WTC11 (cell line): ENCODE data around the gene PPP2R2C. TPM values are rescaled to one million over a fixed set of nuclear protein-coding genes. Genes with fewer than 3 reads are reported as not detected.

Experiments used
- ATAC-seq: fragments of 200-7000 bp; cut with Tn5 transposase; 2 replicates; pipeline ENCODE4 v1.10.0; 2021; ENCODE audit warnings: mild to moderate bottlenecking, moderate library complexity
- CTCF ChIA-PET: fragments of 300-600 bp; sonication (Branson Sonifier 250); formaldehyde crosslinking; loops from one replicate; lab custom pipeline; 2021; ENCODE audit warnings: antibody characterized with exemption; lab: Charles Lee
- POLR2A ChIA-PET: fragments of 350-600 bp; sonication (Branson Sonifier 250); formaldehyde crosslinking; loops from one replicate; lab custom pipeline; 2021; ENCODE audit warnings: antibody characterized with exemption; lab: Charles Lee
- DNase-seq: peaks from one replicate; pipeline ENCODE4 v3.0.0; 2021; ENCODE audit warnings: low spot score
- H3K27ac Mint-ChIP-seq: 2 replicates; pipeline ENCODE4 v1.8.0; 2021; ENCODE audit warnings: mixed read lengths
- H3K27me3 Mint-ChIP-seq: 2 replicates; pipeline ENCODE4 v1.8.0; 2021; ENCODE audit warnings: low read depth, mild to moderate bottlenecking, moderate library complexity, mixed read lengths
- H3K36me3 Mint-ChIP-seq: 2 replicates; pipeline ENCODE4 v1.8.0; 2021; ENCODE audit warnings: mixed read lengths
- H3K4me1 Mint-ChIP-seq: 2 replicates; pipeline ENCODE4 v1.8.0; 2022; ENCODE audit warnings: mixed read lengths
- H3K4me3 Mint-ChIP-seq: 2 replicates; pipeline ENCODE4 v1.8.0; 2021; ENCODE audit warnings: mild to moderate bottlenecking, moderate library complexity, mixed read lengths
- H3K9me3 Mint-ChIP-seq: 2 replicates; pipeline ENCODE4 v1.8.0; 2021; ENCODE audit warnings: mixed read lengths
- AR ChIP-seq: fragments of 250-450 bp; sonication (Bioruptor Pico); IDR thresholded peaks from 2 replicates; pipeline ENCODE4 v1.9.0; 2021; ENCODE audit warnings: mild to moderate bottlenecking
- ARID4B ChIP-seq: sonication (generic); formaldehyde crosslinking; IDR thresholded peaks from 2 replicates; pipeline ENCODE4 v1.8.0; 2023; ENCODE audit warnings: missing genetic modification reagents, mild to moderate bottlenecking, borderline replicate concordance
- CBFB ChIP-seq: sonication (generic); formaldehyde crosslinking; IDR thresholded peaks from 2 replicates; pipeline ENCODE4 v1.8.1; 2022; ENCODE audit warnings: mild to moderate bottlenecking, low read depth, missing genetic modification reagents
- CREM ChIP-seq: sonication (generic); formaldehyde crosslinking; IDR thresholded peaks from 2 replicates; pipeline ENCODE4 v1.8.1; 2022; ENCODE audit warnings: mild to moderate bottlenecking, missing genetic modification reagents, moderate library complexity
- E2F1 ChIP-seq: sonication (generic); formaldehyde crosslinking; IDR thresholded peaks from 2 replicates; pipeline ENCODE4 v1.8.0; 2022; ENCODE audit warnings: mild to moderate bottlenecking, missing genetic modification reagents
- ERG ChIP-seq: fragments of 250-450 bp; sonication (Bioruptor Pico); IDR thresholded peaks from 2 replicates; pipeline ENCODE4 v1.8.0; 2021; ENCODE audit warnings: mild to moderate bottlenecking
- ETV6 ChIP-seq: sonication (generic); formaldehyde crosslinking; IDR thresholded peaks from 2 replicates; pipeline ENCODE4 v1.8.1; 2022; ENCODE audit warnings: mild to moderate bottlenecking, missing genetic modification reagents
- FOXJ3 ChIP-seq: sonication (generic); formaldehyde crosslinking; IDR thresholded peaks from 2 replicates; pipeline ENCODE4 v1.9.0; 2021; ENCODE audit warnings: missing genetic modification reagents, mild to moderate bottlenecking, borderline replicate concordance
- FOXP1 ChIP-seq: sonication (generic); formaldehyde crosslinking; IDR thresholded peaks from 2 replicates; pipeline ENCODE4 v1.8.0; 2022; ENCODE audit warnings: missing genetic modification reagents, mild to moderate bottlenecking, moderate library complexity, borderline replicate concordance
- GTF2I ChIP-seq: fragments of 250-450 bp; sonication (Bioruptor Pico); conservative IDR thresholded peaks from 2 replicates; pipeline ENCODE4 v1.4.0; 2021; ENCODE audit warnings: mild to moderate bottlenecking
- HMGXB4 ChIP-seq: sonication (generic); formaldehyde crosslinking; IDR thresholded peaks from 2 replicates; pipeline ENCODE4 v1.8.1; 2023; ENCODE audit warnings: mild to moderate bottlenecking, moderate library complexity, missing genetic modification reagents
- JAZF1 ChIP-seq: fragments of 250-450 bp; sonication (Bioruptor Pico); IDR thresholded peaks from 2 replicates; pipeline ENCODE4 v1.9.0; 2021; ENCODE audit warnings: moderate library complexity, mild to moderate bottlenecking, inconsistent platforms
- NFYB ChIP-seq: sonication (generic); formaldehyde crosslinking; conservative IDR thresholded peaks from 2 replicates; pipeline ENCODE4 v1.8.0; 2022; ENCODE audit warnings: low read depth, missing genetic modification reagents
- ZNF219 ChIP-seq: sonication (generic); formaldehyde crosslinking; IDR thresholded peaks from 2 replicates; pipeline ENCODE4 v1.8.0; 2023; ENCODE audit warnings: missing genetic modification reagents, mild to moderate bottlenecking, borderline replicate concordance
- ZNF263 ChIP-seq: sonication (generic); formaldehyde crosslinking; IDR thresholded peaks from 2 replicates; pipeline ENCODE4 v1.8.1; 2022; ENCODE audit warnings: low read depth, mild to moderate bottlenecking, moderate library complexity, missing genetic modification reagents
- ZSCAN18 ChIP-seq: fragments of 250-450 bp; sonication (Bioruptor Pico); IDR thresholded peaks from 2 replicates; pipeline ENCODE4 v2.1.2; 2022; ENCODE audit warnings: mild to moderate bottlenecking, moderate library complexity
- total RNA-seq: library from RNA; stranded (reverse); gene quantifications from 3 replicates; pipeline ENCODE4 v1.2.3, GENCODE V29; 2021
- TF ChIP-seq, protein P1 (sequence below): sonication (generic); formaldehyde crosslinking; IDR thresholded peaks from 2 replicates; pipeline ENCODE4 v1.8.1; 2023; ENCODE audit warnings: mild to moderate bottlenecking, missing genetic modification reagents, moderate library complexity
- TF ChIP-seq, protein P2 (sequence below): sonication (generic); formaldehyde crosslinking; IDR thresholded peaks from 2 replicates; pipeline ENCODE4 v1.8.1; 2023; ENCODE audit warnings: mild to moderate bottlenecking, missing genetic modification reagents, moderate library complexity

PPP2R2C gene
- total RNA-seq, 1 experiment from 2014 or later = 11.5 TPM

- no peaks in the 10 kb centered on the region for H3K27me3 Mint-ChIP-seq
- ATAC-seq = no peak
- DNase-seq = no peak
- CTCF ChIA-PET = interaction anchor here (1.8 kb wide), 1 partner anchor 28 kb away, joined by 5 read pairs; no protein-coding TSS in a partner anchor
- TF ChIP-seq ETV6 (CRISPR knock-in tag) (no peak), GTF2I (no peak), ZSCAN18 (CRISPR knock-in tag) (no peak), E2F1 (CRISPR knock-in tag) (no peak), FOXJ3 (CRISPR knock-in tag) (no peak), ZNF263 (CRISPR knock-in tag) (no peak), HMGXB4 (CRISPR knock-in tag) (no peak), ZNF219 (CRISPR knock-in tag) (no peak)
- TF ChIP-seq, protein P1, sequence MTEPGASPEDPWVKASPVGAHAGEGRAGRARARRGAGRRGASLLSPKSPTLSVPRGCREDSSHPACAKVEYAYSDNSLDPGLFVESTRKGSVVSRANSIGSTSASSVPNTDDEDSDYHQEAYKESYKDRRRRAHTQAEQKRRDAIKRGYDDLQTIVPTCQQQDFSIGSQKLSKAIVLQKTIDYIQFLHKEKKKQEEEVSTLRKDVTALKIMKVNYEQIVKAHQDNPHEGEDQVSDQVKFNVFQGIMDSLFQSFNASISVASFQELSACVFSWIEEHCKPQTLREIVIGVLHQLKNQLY (CRISPR knock-in tag) = no peak
- peaks cover 11% of the 10 kb centered on the region for H3K4me1 Mint-ChIP-seq
- POLR2A ChIA-PET = no interaction called here
- no peaks in the 10 kb centered on the region for H3K9me3 Mint-ChIP-seq
- H3K27ac Mint-ChIP-seq = no peak overlapping the region
- peaks cover 2% of the 10 kb centered on the region; the same call in 1 of the 2 replicates for H3K36me3 Mint-ChIP-seq
- no peak overlapping the region for H3K4me3 Mint-ChIP-seq
These were observed 193.6 kb downstream of the PPP2R2C start for GRCh38 chr4:6278801-6279197.

DNA sequence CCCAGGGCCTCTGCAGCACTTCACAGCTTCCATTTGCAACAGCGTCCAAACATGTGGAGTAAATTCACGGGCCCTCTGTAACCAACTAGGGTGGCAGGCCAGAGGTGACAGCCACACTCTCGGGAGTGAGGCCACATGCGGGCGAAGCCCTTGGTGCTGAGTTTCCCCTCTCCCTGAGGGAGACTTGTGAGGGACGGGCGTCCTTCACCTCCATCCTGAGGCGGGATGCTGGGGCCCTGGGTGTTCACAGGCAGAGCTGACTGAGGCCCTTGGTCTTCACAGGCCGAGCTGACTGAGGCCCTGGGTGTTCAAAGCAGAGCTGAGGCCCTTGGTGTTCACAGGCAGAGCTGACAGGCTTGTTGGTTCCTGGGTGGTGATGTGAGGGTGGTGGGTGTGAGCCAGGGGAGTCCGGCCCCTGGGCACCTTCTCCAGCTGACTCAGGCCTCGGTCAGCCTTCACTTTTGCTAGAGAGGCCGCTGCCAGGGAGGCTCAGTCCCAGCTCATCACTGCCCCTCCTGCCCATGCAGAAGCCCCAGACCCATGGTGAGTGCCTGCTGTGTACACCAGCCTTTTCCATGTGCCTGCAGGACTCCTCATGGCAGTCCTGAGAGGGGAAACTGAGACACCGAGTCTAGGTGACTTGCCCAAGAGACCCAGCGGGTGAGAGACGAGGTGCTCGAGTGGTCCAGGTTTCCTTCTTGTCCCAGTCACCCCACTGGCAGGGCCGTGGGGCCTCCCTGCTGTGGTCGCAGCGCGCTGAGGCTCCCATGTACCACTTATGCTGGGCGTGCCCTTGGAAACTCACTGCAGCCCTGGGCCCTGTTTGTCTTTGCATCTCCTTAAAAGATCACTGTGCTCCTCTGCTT lies 194.2 kb downstream of the PPP2R2C start:
- Mint-ChIP-seq H3K4me1 (peaks cover 17% of the 10 kb centered on the region), H3K9me3 (no peaks in the 10 kb centered on the region), H3K4me3 (no peak overlapping the region), H3K27ac (no peak overlapping the region), H3K27me3 (no peaks in the 10 kb centered on the region), H3K36me3 (peaks cover 2% of the 10 kb centered on the region; the same call in 1 of the 2 replicates)
- no peak for DNase-seq
- ChIA-PET CTCF (interaction anchor here (1.8 kb wide), 1 partner anchor 27 kb away, joined by 5 read pairs; no protein-coding TSS in a partner anchor), POLR2A (no interaction called here)
- ATAC-seq = no peak
- TF ChIP-seq FOXP1 (no peak), ERG (CRISPR knock-in tag) (no peak), AR (no peak), ARID4B (CRISPR knock-in tag) (no peak), NFYB (CRISPR knock-in tag) (no peak), JAZF1 (no peak), CREM (no peak), CBFB (CRISPR knock-in tag) (no peak)
- TF ChIP-seq, protein P2, sequence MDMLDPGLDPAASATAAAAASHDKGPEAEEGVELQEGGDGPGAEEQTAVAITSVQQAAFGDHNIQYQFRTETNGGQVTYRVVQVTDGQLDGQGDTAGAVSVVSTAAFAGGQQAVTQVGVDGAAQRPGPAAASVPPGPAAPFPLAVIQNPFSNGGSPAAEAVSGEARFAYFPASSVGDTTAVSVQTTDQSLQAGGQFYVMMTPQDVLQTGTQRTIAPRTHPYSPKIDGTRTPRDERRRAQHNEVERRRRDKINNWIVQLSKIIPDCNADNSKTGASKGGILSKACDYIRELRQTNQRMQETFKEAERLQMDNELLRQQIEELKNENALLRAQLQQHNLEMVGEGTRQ (CRISPR knock-in tag) = no peak
